ENCODE results near the gene BEAN1.

The BEAN1 gene

GRCh38 chr16:66486199-66486772 is 59.2 kb downstream of the BEAN1 start:
- CTCF ChIA-PET = interaction anchor here (0.8 to 3.2 kb wide), 5 partner anchors 10 to 103 kb away, joined by 3 to 16 read pairs (median 7); no protein-coding TSS in a partner anchor
- TF ChIP-seq CTCF (IDR thresholded peaks at IDR 0.05; ENCODE audit: control extremely low read depth, extremely low read depth, low read depth, missing control alignments) = no peak
- DNase-seq (ENCODE audit: extremely low spot score) = no peak
- POLR2A ChIA-PET = no interaction called here

- POLR2A ChIA-PET = no interaction called here
- TF ChIP-seq CTCF (IDR thresholded peaks at IDR 0.05; ENCODE audit: control extremely low read depth, extremely low read depth, low read depth, missing control alignments) = no peak
- CTCF ChIA-PET = interaction anchor here (0.8 to 3.2 kb wide), 12 partner anchors 8 to 164 kb away, joined by 3 to 16 read pairs (median 4); no protein-coding TSS in a partner anchor
- no peak for DNase-seq (ENCODE audit: extremely low spot score)
These were observed 59.9 kb downstream of the BEAN1 start for GRCh38 chr16:66486773-66487579.

GRCh38 chr16:66487580-66488275 is 60.6 kb downstream of the BEAN1 start:
- ChIA-PET CTCF (interaction anchor here (0.9 to 3.2 kb wide), 11 partner anchors 9 to 163 kb away, joined by 3 to 16 read pairs (median 4); no protein-coding TSS in a partner anchor), POLR2A (no interaction called here)
- DNase-seq (ENCODE audit: extremely low spot score) = no peak
- TF ChIP-seq CTCF (IDR thresholded peaks at IDR 0.05; ENCODE audit: control extremely low read depth, extremely low read depth, low read depth, missing control alignments) = no peak

- no peak for DNase-seq (ENCODE audit: extremely low spot score)
- TF ChIP-seq CTCF (IDR thresholded peaks at IDR 0.05; ENCODE audit: control extremely low read depth, extremely low read depth, low read depth, missing control alignments) = no peak
- ChIA-PET CTCF (interaction anchor here (0.6 to 3.2 kb wide), 7 partner anchors 10 to 101 kb away, joined by 3 to 16 read pairs (median 5); no protein-coding TSS in a partner anchor), POLR2A (no interaction called here)
These were observed 61.4 kb downstream of the BEAN1 start for GRCh38 chr16:66488505-66488904.

GRCh38 chr16:66489385-66489784 is 62.3 kb downstream of the BEAN1 start:
- POLR2A ChIA-PET = no interaction called here
- TF ChIP-seq CTCF (IDR thresholded peaks at IDR 0.05; ENCODE audit: control extremely low read depth, extremely low read depth, low read depth, missing control alignments) = no peak
- CTCF ChIA-PET = interaction anchor here (1.4 kb wide), 1 partner anchor 90 kb away, joined by 3 read pairs; no protein-coding TSS in a partner anchor
- DNase-seq (ENCODE audit: extremely low spot score) = no peak

GRCh38 chr16:66489818-66490217 is 62.7 kb downstream of the BEAN1 start:
- TF ChIP-seq CTCF (IDR thresholded peaks at IDR 0.05; ENCODE audit: control extremely low read depth, extremely low read depth, low read depth, missing control alignments) = no peak
- CTCF ChIA-PET = interaction anchor here (2.3 kb wide), 1 partner anchor 32 kb away, joined by 5 read pairs; no protein-coding TSS in a partner anchor
- POLR2A ChIA-PET = no interaction called here
- DNase-seq (ENCODE audit: extremely low spot score) = no peak

All from GM10248 (cell line).